Measurements from ENCODE around the gene NUP214.

NUP214 gene

DNA sequence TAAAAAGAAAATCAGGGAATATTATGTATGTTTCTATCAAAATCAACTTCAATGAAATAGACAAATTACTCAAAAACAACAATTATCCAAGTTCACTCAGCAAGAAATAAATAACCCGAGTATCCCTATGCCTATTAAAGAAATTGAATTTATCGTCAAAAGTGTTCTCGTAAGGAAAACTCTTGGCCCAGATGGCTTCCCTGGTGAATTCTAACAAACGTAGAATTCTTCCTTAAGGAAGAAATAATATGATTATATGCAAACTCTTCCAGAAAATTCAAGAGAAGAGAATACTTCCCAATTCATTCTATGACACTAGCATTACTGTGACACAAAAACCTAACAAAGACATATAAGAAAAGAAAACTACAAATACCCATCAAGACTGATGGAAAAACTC, 121.2 kb downstream of the NUP214 start:
- H3K4me2 ChIP-seq (ENCODE audit: low read length) = no peak overlapping the region
- no peaks in the 10 kb centered on the region for H3K9me3 ChIP-seq (ENCODE audit: control insufficient read depth, insufficient read depth, low read length)

DNA sequence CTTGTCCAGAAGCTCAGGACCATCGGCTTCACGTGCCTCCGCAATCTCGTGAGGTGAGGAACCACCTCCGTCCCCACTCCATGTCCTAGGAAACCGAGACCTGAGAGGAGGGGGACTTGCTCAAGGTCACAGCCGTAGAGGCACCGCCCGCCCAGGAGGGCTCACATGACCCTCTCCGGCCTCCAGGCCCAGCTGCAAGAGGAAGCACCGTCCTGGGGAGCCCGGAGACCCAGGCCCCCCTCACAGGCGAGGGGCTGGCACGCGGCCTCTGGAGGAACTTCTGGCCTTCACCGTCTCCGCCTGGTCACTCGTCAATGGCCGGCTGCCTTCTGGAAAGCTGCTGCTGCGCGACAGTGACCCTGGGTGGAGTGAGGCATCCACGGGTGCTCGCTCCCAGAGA, 126.7 kb downstream of the NUP214 start:
- peak overlapping the region; percentile 91 for H3K27ac ChIP-seq (ENCODE audit: low read depth, low read length)
- peaks cover 56% of the 10 kb centered on the region for H3K4me1 ChIP-seq (ENCODE audit: control insufficient read depth, low read length)

More for the DNA sequence above, 121.2 kb downstream of the NUP214 start:
- Histone ChIP-seq H3K79me2 (ENCODE audit: control insufficient read depth, low read length) (no peaks in the 10 kb centered on the region), H3K4me1 (ENCODE audit: control insufficient read depth, low read length) (peaks cover under 1% of the 10 kb centered on the region), H4K20me1 (ENCODE audit: control insufficient read depth, insufficient read depth, low read depth, low read length) (no peaks in the 10 kb centered on the region), H3K27ac (ENCODE audit: low read depth, low read length) (no peak overlapping the region), H3K4me3 (ENCODE audit: low read length) (no peak overlapping the region), H3K36me3 (ENCODE audit: control insufficient read depth, low read length) (no peaks in the 10 kb centered on the region), H3F3A (ENCODE audit: control insufficient read depth, insufficient read depth) (peaks cover 4% of the 10 kb centered on the region; the same call in 1 of the 2 replicates), H3K27me3 (ENCODE audit: control insufficient read depth, low read length) (peaks cover 4% of the 10 kb centered on the region; the same call in 1 of the 2 replicates), H3K9me2 (replicated peaks; ENCODE audit: control insufficient read depth, low read length) (no peaks in the 10 kb centered on the region)
- TF ChIP-seq, protein P1, sequence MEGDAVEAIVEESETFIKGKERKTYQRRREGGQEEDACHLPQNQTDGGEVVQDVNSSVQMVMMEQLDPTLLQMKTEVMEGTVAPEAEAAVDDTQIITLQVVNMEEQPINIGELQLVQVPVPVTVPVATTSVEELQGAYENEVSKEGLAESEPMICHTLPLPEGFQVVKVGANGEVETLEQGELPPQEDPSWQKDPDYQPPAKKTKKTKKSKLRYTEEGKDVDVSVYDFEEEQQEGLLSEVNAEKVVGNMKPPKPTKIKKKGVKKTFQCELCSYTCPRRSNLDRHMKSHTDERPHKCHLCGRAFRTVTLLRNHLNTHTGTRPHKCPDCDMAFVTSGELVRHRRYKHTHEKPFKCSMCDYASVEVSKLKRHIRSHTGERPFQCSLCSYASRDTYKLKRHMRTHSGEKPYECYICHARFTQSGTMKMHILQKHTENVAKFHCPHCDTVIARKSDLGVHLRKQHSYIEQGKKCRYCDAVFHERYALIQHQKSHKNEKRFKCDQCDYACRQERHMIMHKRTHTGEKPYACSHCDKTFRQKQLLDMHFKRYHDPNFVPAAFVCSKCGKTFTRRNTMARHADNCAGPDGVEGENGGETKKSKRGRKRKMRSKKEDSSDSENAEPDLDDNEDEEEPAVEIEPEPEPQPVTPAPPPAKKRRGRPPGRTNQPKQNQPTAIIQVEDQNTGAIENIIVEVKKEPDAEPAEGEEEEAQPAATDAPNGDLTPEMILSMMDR (IDR thresholded peaks at IDR 0.05; ENCODE audit: low read depth, low read length, poor library complexity, severe bottlenecking) = no peak
- TF ChIP-seq EZH2phosphoT487 (IDR thresholded peaks at IDR 0.05; ENCODE audit: borderline replicate concordance, low read length) = no peak

DNA sequence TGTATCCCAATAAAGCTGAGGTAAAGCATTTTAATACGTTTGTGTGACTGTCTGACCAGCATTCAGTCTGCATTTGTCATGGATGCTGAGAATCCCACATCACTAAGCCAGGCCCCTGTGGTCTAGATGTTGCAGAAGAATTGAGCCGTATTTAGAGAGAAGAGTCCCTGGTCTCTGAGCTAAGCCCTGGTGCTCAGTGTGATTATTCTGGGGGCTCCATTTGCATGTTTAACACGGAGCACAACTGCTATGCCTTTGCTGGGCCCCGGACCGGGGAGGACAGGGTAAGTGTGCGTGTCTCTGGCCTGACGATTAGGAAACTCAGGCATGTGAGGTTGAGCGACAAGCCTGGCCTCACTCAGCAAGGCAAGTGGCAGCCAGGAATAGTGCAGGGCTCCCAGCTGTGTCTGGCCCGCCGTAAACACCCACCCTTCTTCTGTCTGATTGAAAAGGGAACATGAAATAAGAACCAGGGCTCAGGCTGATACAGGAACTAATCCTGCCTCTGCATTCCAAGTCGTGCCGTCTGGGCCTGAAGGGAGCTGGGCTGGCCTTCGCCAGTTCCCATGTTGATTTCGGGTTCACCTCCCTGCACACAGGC, 128.6 kb downstream of the NUP214 start:
- H3K4me3 ChIP-seq (ENCODE audit: low read length) = peak overlapping the region; percentile 66
- no peaks in the 10 kb centered on the region for H3K9me2 ChIP-seq (replicated peaks; ENCODE audit: control insufficient read depth, low read length)
- H3K4me2 ChIP-seq (ENCODE audit: low read length) = peak overlapping the region; percentile 83
- H4K20me1 ChIP-seq (ENCODE audit: control insufficient read depth, insufficient read depth, low read depth, low read length) = no peaks in the 10 kb centered on the region
- TF ChIP-seq, protein P1 (IDR thresholded peaks at IDR 0.05; ENCODE audit: low read depth, low read length, poor library complexity, severe bottlenecking) = no peak
- TF ChIP-seq EZH2phosphoT487 (IDR thresholded peaks at IDR 0.05; ENCODE audit: borderline replicate concordance, low read length) = no peak
- H3K36me3 ChIP-seq (ENCODE audit: control insufficient read depth, low read length) = peaks cover 13% of the 10 kb centered on the region
- no peaks in the 10 kb centered on the region for H3K27me3 ChIP-seq (ENCODE audit: control insufficient read depth, low read length)
- peaks cover 28% of the 10 kb centered on the region for H3F3A ChIP-seq (ENCODE audit: control insufficient read depth, insufficient read depth)
- H3K27ac ChIP-seq (ENCODE audit: low read depth, low read length) = peak overlapping the region; percentile 91
- no peaks in the 10 kb centered on the region for H3K9me3 ChIP-seq (ENCODE audit: control insufficient read depth, insufficient read depth, low read length)
- H3K79me2 ChIP-seq (ENCODE audit: control insufficient read depth, low read length) = peaks cover 9% of the 10 kb centered on the region
- H3K4me1 ChIP-seq (ENCODE audit: control insufficient read depth, low read length) = peaks cover 62% of the 10 kb centered on the region

More for the DNA sequence above, 126.7 kb downstream of the NUP214 start:
- Histone ChIP-seq H3K27me3 (ENCODE audit: control insufficient read depth, low read length) (peaks cover 4% of the 10 kb centered on the region; the same call in 1 of the 2 replicates), H4K20me1 (ENCODE audit: control insufficient read depth, insufficient read depth, low read depth, low read length) (no peaks in the 10 kb centered on the region), H3K9me2 (replicated peaks; ENCODE audit: control insufficient read depth, low read length) (no peaks in the 10 kb centered on the region), H3K79me2 (ENCODE audit: control insufficient read depth, low read length) (peaks cover 9% of the 10 kb centered on the region), H3K4me3 (ENCODE audit: low read length) (peak overlapping the region; percentile 66), H3K9me3 (ENCODE audit: control insufficient read depth, insufficient read depth, low read length) (no peaks in the 10 kb centered on the region), H3F3A (ENCODE audit: control insufficient read depth, insufficient read depth) (peaks cover 22% of the 10 kb centered on the region), H3K36me3 (ENCODE audit: control insufficient read depth, low read length) (no peaks in the 10 kb centered on the region), H3K4me2 (ENCODE audit: low read length) (peak overlapping the region; percentile 83)
- TF ChIP-seq EZH2phosphoT487 (IDR thresholded peaks at IDR 0.05; ENCODE audit: borderline replicate concordance, low read length) = no peak
- TF ChIP-seq, protein P1 (IDR thresholded peaks at IDR 0.05; ENCODE audit: low read depth, low read length, poor library complexity, severe bottlenecking) = no peak
